ENCODE measurements around the gene OTUB2.

Gene OTUB2

DNA sequence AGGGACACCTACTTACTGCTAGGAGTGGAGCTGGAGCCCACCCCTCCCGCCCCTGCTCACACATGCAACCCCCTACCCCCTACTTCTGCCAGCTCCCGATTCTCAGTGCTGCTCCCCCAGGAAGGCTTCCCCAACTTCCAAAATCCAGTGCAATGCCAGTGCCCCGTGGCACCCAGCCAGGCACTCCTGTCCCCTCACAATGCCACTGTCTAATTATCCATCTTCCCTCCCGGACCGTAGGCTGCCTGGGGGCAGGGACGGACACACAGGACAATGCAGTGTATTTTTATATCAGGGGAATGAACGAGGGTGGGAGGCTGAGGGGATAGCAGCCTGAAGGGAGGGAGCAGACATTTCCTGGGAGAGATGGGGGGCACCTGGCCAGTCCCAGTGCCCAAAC is 12.4 kb downstream of the OTUB2 start:
- TF ChIP-seq, protein P1, sequence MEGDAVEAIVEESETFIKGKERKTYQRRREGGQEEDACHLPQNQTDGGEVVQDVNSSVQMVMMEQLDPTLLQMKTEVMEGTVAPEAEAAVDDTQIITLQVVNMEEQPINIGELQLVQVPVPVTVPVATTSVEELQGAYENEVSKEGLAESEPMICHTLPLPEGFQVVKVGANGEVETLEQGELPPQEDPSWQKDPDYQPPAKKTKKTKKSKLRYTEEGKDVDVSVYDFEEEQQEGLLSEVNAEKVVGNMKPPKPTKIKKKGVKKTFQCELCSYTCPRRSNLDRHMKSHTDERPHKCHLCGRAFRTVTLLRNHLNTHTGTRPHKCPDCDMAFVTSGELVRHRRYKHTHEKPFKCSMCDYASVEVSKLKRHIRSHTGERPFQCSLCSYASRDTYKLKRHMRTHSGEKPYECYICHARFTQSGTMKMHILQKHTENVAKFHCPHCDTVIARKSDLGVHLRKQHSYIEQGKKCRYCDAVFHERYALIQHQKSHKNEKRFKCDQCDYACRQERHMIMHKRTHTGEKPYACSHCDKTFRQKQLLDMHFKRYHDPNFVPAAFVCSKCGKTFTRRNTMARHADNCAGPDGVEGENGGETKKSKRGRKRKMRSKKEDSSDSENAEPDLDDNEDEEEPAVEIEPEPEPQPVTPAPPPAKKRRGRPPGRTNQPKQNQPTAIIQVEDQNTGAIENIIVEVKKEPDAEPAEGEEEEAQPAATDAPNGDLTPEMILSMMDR (conservative IDR thresholded peaks at IDR 0.05; ENCODE audit: control insufficient read depth, insufficient read depth, low read depth, low read length), result no peak
- no peak overlapping the region for H3K4me3 ChIP-seq (ENCODE audit: control insufficient read depth, low read depth, low read length)
- DNase-seq (ENCODE audit: low read depth), result no peak

DNA sequence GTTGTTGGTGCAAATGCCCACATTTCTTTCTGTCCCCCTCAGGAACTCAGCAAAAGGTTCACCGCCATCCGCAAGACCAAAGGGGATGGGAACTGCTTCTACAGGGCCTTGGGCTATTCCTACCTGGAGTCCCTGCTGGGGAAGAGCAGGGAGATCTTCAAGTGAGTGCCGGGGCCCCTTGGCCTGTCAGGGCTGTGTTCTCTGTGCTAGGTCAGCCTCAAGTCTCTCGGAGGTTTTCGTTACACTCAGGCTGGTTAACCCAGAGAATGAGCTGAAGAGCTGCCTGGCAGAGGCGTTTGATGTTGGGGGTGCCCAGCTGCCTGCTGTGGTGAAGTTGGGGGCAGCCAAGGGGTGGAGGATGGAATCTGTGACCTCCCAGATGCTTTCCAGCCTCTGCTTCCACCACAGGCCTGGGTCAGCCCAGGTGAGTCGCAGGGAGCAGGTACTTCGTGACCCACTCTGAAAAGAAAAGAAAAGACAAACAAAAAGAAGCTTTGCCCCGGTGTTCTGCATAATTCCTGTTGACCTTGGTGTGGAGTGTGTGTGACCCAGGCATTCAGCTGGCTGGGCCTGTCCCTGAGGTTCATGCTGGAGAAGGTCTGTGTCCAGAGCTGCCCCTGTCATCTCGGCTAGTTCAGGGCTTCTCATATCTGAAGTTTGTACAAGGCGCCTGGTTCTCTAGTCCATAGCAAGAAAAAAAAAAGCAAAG is 12.9 kb downstream of the OTUB2 start:
- TF ChIP-seq, protein P1 (conservative IDR thresholded peaks at IDR 0.05; ENCODE audit: control insufficient read depth, insufficient read depth, low read depth, low read length), result no peak
- H3K4me3 ChIP-seq (ENCODE audit: control insufficient read depth, low read depth, low read length), result no peak overlapping the region
- no peak for DNase-seq (ENCODE audit: low read depth)

DNA sequence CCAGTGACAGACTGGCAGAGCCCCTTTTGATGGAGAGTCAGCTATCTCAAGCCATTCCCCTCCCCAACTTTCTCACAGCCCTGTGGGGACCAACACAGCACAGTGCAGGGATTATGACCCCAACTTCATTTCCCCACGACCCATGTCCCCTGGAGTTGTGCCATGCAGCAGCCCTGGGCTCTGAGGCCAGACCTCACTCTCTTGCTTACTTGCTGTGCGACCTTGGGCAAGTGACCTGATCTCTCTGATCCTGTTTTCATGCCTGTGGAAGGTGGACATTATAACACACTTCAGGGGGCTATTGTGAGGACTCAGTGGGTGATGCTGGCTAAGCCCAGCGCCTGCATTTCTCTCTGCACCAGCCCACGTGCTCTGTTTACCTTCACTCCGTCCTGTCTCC is 14.1 kb downstream of the OTUB2 start:
- TF ChIP-seq, protein P1 (conservative IDR thresholded peaks at IDR 0.05; ENCODE audit: control insufficient read depth, insufficient read depth, low read depth, low read length), result no peak
- no peak overlapping the region for H3K4me3 ChIP-seq (ENCODE audit: control insufficient read depth, low read depth, low read length)
- DNase-seq (ENCODE audit: low read depth), result no peak

DNA sequence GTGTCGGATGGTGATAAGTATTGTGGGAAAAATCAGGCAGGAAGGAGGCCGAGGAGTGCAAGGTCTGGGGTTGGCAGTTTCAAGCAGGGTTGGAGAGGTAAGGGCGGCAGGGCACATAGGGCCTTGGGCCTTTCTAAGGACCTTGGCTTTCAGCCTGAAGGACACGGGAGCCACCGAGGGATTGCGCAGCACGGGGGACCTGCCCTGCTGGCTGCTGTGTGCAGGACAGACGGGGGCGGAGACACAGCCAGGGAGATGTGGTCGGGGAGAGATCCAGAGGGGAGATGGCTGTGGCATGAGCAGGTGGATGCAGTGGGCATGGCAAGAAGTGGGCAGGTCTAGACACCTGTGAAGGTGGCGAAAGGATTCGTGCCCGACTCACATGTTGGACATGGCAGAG is 14.7 kb downstream of the OTUB2 start:
- TF ChIP-seq, protein P1 (conservative IDR thresholded peaks at IDR 0.05; ENCODE audit: control insufficient read depth, insufficient read depth, low read depth, low read length), result no peak
- H3K4me3 ChIP-seq (ENCODE audit: control insufficient read depth, low read depth, low read length), result no peak overlapping the region
- DNase-seq (ENCODE audit: low read depth), result no peak

DNA sequence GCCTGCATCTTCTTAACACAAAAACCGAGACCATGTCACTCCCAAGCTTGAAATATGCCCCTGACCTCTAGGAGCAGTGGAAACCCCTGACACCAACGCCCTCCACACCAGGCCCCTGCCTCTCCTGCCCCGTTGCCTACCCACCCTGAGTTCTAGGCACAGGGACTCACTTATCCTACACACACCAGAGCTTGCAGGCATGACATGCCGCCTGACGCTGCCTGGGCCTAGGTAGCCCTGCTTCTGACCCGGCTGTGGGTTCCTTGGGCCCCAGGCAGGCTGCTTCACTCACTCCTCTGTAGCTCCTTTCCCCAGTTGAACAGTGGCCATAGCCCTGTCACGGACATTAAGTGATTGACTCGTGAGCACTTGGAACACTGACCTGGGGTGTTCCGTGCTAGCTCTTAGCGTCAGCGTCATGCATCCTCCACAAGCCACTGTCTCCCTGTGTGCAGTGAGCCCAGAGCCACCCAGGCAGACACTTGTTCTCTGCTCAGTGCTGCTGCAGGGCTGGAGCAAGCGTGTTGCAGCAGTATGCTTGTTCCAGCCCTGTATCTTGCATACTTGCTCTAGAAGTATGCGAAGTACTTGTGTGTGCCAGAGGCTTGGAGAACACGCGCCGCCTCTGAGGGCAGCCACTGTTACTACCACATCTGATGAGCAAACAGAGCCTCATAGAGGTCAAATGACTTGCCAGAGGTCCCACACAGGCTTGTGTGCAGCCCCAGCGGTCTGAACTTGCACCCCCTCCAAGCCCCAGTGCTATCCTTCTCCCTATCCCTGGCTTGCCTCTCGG is 15.6 kb downstream of the OTUB2 start:
- DNase-seq (ENCODE audit: low read depth), result peak; percentile 88
- H3K4me3 ChIP-seq (ENCODE audit: control insufficient read depth, low read depth, low read length), result no peak overlapping the region
- TF ChIP-seq, protein P1 (conservative IDR thresholded peaks at IDR 0.05; ENCODE audit: control insufficient read depth, insufficient read depth, low read depth, low read length), result no peak

DNA sequence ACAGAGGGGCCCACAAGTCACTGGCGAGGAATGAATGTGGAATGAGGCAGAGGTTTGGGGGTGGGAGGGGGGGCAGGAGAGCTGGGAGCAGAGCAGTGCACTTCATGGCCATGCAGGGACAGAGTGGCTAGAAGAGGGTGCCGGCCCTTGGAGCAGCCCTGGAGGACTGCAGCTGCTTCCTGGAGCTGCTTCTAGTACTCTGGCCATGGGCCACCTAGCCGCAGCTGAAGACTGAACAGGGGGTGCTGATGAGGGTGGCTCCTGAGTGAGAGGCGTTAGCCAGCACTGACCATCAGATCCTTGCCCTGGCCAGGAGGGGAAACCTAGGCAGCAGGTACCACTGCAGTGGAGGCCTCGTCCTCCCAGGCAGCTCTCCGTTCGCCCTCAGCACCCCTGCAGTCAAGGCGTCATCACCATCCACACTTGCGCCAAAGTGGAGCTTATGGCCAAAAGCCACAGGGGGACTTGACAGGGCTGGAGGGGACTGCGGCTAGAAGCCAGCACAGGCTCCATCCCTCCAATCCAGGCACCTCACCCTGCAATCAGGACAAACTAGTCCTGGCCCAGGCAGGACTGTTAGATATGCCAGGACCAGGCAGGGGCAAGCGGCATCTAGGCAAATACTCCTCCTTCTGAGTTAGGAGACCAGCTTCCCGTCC is 16.4 kb downstream of the OTUB2 start:
- TF ChIP-seq, protein P1 (conservative IDR thresholded peaks at IDR 0.05; ENCODE audit: control insufficient read depth, insufficient read depth, low read depth, low read length), result no peak
- no peak for DNase-seq (ENCODE audit: low read depth)
- H3K4me3 ChIP-seq (ENCODE audit: control insufficient read depth, low read depth, low read length), result no peak overlapping the region
